Measurements from ENCODE around the gene MRPL47. TPM values are rescaled to one million over a fixed set of nuclear protein-coding genes. Genes with fewer than 3 reads are reported as not detected.

The MRPL47 gene
- polyA plus RNA-seq, 1 donor (not counting 4 experiments of a cell fraction or from before 2014, with no cell fraction given) = 80.8 TPM

DNA sequence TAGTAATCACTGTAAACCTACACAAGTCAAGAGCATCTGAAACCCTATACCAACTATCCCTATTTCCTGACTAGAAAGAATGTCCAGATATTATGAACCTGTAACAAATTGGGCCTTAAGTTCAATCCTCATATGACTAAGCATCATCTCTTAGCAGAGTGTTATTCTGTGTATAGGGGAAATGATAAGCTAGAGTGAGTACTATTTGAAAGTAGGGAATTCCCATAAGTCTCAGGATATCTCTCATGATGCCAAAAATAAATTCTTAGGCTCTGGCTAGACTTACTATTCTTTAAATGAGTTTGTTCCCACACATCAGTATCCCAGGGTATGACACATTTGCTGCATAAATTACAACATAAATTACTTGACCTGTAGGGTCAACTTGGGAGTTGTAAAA, 15.3 kb downstream of the MRPL47 start:
- Histone ChIP-seq H3K9me3 (ENCODE audit: control insufficient read depth, low read depth, low read length) (no peaks in the 10 kb centered on the region), H3K27me3 (ENCODE audit: control insufficient read depth, extremely low read depth, insufficient read depth, low read length) (no peaks in the 10 kb centered on the region), H3K4me1 (ENCODE audit: control insufficient read depth, extremely low read depth, insufficient read depth, low read length) (no peaks in the 10 kb centered on the region), H3K27ac (ENCODE audit: control insufficient read depth, insufficient read depth, low read length) (no peak overlapping the region), H3K79me2 (ENCODE audit: control insufficient read depth, insufficient read depth, low read length) (no peaks in the 10 kb centered on the region), H2AFZ (ENCODE audit: control insufficient read depth, low read length) (no peak overlapping the region), H3K4me3 (ENCODE audit: control insufficient read depth in 2 of 3, extremely low read depth in 1 of 3, insufficient read depth in 2 of 3, low read depth in 1 of 3, low read length in 3 of 3) (no peak overlapping the region), H3K9me1 (ENCODE audit: control insufficient read depth, extremely low read depth, insufficient read depth, low read length) (no peaks in the 10 kb centered on the region), H3K9ac (ENCODE audit: control insufficient read depth, extremely low read depth, insufficient read depth, low read length) (no peak overlapping the region), H4K20me1 (ENCODE audit: control insufficient read depth, extremely low read depth, insufficient read depth, low read length) (no peaks in the 10 kb centered on the region), H3K36me3 (ENCODE audit: control insufficient read depth in 2 of 2, extremely low read depth in 1 of 2, insufficient read depth in 2 of 2, low read length in 2 of 2) (peaks cover 4 to 13% of the 10 kb centered on the region in 2 experiments), H3K4me2 (ENCODE audit: control insufficient read depth, extremely low read depth, insufficient read depth, low read depth, low read length) (no peak overlapping the region)
- TF ChIP-seq CTCF (optimal IDR thresholded peaks at IDR 0.05 in 1 of 3, IDR thresholded peaks at IDR 0.05 in 1 of 3, conservative IDR thresholded peaks at IDR 0.05 in 1 of 3; ENCODE audit: extremely low read depth in 1 of 3, insufficient read depth in 2 of 3, low read length in 3 of 3) (no peak), EZH2 (IDR thresholded peaks at IDR 0.05; ENCODE audit: low read length) (no peak)
- dilution Hi-C loops (cut with MboI; ENCODE audit: extremely low pct_ligation_motif_present, low sequenced_read_pairs) = no loop called here
- no peak for FAIRE-seq
- DNase-seq (ENCODE audit: low read depth, low spot score) = no peak

- no peak for FAIRE-seq
- H3K27ac ChIP-seq (ENCODE audit: control insufficient read depth, insufficient read depth, low read length) = no peak overlapping the region
- H2AFZ ChIP-seq (ENCODE audit: control insufficient read depth, low read length) = no peak overlapping the region
- H3K4me1 ChIP-seq (ENCODE audit: control insufficient read depth, extremely low read depth, insufficient read depth, low read length) = no peaks in the 10 kb centered on the region
- dilution Hi-C loops (cut with MboI; ENCODE audit: extremely low pct_ligation_motif_present, low sequenced_read_pairs) = no loop called here
- H4K20me1 ChIP-seq (ENCODE audit: control insufficient read depth, extremely low read depth, insufficient read depth, low read length) = no peaks in the 10 kb centered on the region
- no peak overlapping the region for H3K9ac ChIP-seq (ENCODE audit: control insufficient read depth, extremely low read depth, insufficient read depth, low read length)
- H3K4me3 ChIP-seq (ENCODE audit: control insufficient read depth in 2 of 3, extremely low read depth in 1 of 3, insufficient read depth in 2 of 3, low read depth in 1 of 3, low read length in 3 of 3) = no peak overlapping the region
- TF ChIP-seq EZH2 (IDR thresholded peaks at IDR 0.05; ENCODE audit: low read length) (no peak), CTCF (optimal IDR thresholded peaks at IDR 0.05 in 1 of 3, IDR thresholded peaks at IDR 0.05 in 1 of 3, conservative IDR thresholded peaks at IDR 0.05 in 1 of 3; ENCODE audit: extremely low read depth in 1 of 3, insufficient read depth in 2 of 3, low read length in 3 of 3) (no peak)
- H3K9me3 ChIP-seq (ENCODE audit: control insufficient read depth, low read depth, low read length) = no peaks in the 10 kb centered on the region
- H3K36me3 ChIP-seq (ENCODE audit: control insufficient read depth in 2 of 2, extremely low read depth in 1 of 2, insufficient read depth in 2 of 2, low read length in 2 of 2) = peaks cover 3 to 5% of the 10 kb centered on the region in 2 experiments
- no peaks in the 10 kb centered on the region for H3K9me1 ChIP-seq (ENCODE audit: control insufficient read depth, extremely low read depth, insufficient read depth, low read length)
- H3K4me2 ChIP-seq (ENCODE audit: control insufficient read depth, extremely low read depth, insufficient read depth, low read depth, low read length) = no peak overlapping the region
- no peaks in the 10 kb centered on the region for H3K27me3 ChIP-seq (ENCODE audit: control insufficient read depth, extremely low read depth, insufficient read depth, low read length)
- H3K79me2 ChIP-seq (ENCODE audit: control insufficient read depth, insufficient read depth, low read length) = no peaks in the 10 kb centered on the region
- DNase-seq (ENCODE audit: low read depth, low spot score) = no peak
Observed at GRCh38 chr3:179580992-179581391, 23.4 kb downstream of the MRPL47 start.
